Measurements from ENCODE around the gene SMARCD1.

DNA sequence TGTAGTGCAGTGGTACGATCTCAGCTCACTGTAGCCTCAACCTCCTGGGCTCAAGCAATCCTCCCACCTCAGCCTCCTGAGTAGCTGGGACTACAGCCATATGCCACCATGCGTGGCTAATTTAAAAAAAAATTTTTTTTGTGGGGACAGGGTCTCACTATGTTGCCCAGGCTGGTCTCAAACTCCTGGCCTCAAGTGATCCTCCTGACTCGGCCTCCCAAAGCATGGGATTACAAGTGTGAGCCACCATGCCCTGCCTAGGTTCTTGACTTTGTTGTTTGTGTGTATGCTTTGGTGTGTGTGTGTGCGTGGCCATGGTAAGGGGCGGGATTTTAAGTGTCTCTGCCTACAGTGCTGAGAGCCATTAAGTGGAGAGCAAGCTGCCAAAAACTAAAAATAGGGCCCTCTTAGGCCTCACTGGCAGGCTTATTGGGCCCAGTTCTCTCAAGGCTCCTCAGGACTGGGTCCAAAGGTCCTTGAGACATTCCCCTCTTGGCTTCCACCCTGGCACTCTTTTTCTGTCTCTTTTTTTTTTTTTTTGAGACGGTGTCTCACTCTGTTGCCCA lies 32.0 kb downstream of the SMARCD1 start:
- TF ChIP-seq, protein P1, sequence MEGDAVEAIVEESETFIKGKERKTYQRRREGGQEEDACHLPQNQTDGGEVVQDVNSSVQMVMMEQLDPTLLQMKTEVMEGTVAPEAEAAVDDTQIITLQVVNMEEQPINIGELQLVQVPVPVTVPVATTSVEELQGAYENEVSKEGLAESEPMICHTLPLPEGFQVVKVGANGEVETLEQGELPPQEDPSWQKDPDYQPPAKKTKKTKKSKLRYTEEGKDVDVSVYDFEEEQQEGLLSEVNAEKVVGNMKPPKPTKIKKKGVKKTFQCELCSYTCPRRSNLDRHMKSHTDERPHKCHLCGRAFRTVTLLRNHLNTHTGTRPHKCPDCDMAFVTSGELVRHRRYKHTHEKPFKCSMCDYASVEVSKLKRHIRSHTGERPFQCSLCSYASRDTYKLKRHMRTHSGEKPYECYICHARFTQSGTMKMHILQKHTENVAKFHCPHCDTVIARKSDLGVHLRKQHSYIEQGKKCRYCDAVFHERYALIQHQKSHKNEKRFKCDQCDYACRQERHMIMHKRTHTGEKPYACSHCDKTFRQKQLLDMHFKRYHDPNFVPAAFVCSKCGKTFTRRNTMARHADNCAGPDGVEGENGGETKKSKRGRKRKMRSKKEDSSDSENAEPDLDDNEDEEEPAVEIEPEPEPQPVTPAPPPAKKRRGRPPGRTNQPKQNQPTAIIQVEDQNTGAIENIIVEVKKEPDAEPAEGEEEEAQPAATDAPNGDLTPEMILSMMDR (IDR thresholded peaks at IDR 0.05; ENCODE audit: insufficient read depth, low read length) = no peak
- TF ChIP-seq POLR2AphosphoS5 (IDR thresholded peaks at IDR 0.05; ENCODE audit: low read depth) = no peak
- no peak for TF ChIP-seq SPI1 (IDR thresholded peaks at IDR 0.05; ENCODE audit: borderline replicate concordance, low read depth)
- TF ChIP-seq, protein P2, sequence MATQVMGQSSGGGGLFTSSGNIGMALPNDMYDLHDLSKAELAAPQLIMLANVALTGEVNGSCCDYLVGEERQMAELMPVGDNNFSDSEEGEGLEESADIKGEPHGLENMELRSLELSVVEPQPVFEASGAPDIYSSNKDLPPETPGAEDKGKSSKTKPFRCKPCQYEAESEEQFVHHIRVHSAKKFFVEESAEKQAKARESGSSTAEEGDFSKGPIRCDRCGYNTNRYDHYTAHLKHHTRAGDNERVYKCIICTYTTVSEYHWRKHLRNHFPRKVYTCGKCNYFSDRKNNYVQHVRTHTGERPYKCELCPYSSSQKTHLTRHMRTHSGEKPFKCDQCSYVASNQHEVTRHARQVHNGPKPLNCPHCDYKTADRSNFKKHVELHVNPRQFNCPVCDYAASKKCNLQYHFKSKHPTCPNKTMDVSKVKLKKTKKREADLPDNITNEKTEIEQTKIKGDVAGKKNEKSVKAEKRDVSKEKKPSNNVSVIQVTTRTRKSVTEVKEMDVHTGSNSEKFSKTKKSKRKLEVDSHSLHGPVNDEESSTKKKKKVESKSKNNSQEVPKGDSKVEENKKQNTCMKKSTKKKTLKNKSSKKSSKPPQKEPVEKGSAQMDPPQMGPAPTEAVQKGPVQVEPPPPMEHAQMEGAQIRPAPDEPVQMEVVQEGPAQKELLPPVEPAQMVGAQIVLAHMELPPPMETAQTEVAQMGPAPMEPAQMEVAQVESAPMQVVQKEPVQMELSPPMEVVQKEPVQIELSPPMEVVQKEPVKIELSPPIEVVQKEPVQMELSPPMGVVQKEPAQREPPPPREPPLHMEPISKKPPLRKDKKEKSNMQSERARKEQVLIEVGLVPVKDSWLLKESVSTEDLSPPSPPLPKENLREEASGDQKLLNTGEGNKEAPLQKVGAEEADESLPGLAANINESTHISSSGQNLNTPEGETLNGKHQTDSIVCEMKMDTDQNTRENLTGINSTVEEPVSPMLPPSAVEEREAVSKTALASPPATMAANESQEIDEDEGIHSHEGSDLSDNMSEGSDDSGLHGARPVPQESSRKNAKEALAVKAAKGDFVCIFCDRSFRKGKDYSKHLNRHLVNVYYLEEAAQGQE (IDR thresholded peaks at IDR 0.05; ENCODE audit: insufficient replicate concordance, low read depth) = no peak
- no peak for TF ChIP-seq GABPA (IDR thresholded peaks at IDR 0.05; ENCODE audit: low read depth)

Measured in HL-60 (cell line).